Activated naive CD4-positive, alpha-beta T cell treated with anti-CD3 and anti-CD28 coated beads, Interleukin-2, amount 50 U/mL, for 16 hours (primary cell): ENCODE results near the gene CCDC85C.

ENCODE experiments used
- DNase-seq: peaks from one replicate; pipeline ENCODE4 v3.0.0-alpha.2; 2020

CCDC85C gene

DNA sequence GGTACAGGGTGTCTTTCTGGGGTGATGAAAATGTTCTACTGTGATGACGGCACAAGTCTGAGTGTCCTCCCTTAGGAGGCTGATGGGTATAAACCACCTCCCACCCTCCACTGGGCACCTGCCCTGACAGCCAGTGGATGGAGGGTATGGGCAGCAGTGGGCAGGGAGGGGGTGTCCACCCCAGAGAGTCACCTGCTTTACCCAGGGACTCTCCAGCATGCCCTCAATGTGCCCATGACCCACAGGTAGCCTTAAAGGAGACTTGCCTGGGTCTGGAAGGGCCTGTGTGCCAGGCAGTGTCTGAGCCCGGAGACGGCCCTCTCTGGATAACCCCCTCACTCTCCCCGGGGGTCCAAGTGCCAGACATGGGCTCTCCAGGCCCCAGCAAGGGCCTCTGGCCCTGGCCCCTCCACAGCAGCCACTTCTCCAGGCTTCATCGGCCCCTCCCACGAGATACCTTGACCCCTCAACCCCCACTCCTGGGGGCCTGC, 84.0 kb downstream of the CCDC85C start:
- DNase-seq, result peak; percentile 5

DNA sequence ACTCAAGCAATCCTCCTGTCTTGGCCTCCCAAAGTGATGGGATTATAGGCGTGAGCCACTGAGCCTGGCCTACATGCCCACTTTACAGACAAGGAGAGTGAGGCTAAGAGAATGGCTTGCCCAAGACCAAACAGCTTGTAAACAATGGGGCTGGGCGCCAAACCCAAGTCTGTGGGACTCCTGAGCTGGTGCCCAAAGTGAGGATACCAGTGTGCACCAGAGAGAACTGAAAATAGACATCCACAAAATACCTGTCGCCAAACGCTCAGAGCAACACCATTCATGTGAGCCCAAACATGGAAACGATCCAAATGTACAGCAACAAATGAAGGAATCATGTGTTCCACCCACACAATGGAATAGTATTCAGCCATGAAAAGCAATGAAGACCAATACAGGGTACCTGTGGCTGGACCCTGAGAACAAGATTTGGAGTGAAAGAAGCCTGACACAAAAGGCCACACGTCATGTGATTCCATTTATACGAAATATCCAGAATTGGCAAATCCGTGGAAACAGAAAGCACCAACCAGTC, 84.6 kb downstream of the CCDC85C start:
- DNase-seq, result peak; percentile 3

DNA sequence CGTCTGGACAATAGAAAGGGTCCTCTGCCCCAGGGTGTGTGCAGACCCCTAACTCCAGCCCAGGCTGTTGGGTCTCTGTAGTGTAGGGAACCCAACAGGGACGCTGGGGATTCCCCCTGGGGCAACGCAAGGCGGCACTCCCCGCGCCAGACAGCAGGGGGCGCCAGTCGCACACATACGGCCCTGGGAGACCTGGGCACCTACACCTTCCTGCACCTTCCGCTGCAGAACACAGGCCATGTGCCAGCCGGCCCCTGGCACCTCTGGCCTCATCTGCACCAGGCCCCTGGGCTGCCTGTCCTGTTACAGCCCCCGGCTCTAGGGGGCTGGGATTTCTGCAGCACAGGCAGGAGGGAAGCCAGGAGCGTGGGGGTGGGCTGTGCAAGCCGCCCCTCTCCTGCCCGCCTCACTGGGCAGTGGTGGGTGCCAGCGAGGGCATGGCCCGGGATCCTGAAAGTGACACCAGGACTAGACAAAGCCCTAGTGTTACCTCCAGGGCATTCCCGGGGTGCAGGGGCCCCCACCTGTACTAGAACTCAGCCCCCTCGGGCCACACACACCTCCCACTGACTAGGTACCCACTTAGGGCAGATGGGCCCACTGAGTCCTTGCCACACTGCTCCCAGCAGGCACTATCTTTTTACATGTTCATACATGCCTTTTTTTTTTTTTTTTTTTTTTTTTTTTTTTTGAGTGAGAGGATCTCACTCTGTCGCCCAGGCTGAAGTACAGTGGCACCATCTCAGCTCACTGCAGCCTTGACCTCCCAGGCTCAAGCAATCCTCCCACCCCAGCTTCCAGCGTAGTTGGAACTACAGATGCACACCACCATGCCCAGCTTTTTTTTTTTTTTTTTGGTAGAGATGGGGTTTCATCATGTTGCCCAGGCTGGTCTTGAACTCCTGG, 85.3 kb downstream of the CCDC85C start:
- peak; percentile 83 for DNase-seq

DNA sequence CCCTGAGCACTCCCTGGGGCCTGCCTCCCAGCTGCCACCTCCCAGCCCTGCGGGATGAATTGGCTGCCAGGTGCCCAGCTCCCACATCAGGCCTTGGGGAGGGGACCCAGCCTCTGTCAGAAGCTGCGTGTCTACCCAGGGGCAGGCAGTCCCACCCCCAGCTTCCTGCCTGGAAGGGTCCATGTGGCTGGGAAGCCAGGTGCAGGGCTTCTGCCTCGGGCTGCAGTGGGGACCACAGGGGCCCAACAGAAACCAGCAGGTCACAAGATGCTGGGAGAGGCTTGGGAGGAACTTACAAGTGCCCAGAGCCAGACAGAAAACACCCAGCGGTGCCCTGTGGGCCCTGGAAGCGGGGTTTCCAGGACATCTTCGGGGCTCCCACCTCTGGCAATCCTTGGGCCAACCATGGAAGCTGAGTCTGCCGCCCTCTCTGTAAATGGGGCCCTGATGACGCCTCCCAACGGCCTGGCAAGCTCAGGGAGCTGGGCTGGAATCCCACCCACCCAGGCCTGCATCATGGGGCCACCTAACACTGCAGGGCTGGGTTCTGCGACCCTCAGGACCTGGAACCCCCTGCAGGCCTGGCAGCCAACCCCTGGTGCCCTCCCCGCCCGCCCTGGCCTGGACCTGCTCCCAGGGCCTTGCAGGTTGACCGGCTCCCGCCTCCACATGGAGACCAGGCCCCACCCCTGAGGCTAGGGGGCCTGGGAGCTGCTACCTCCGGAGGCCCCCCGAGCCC, 86.2 kb downstream of the CCDC85C start:
- DNase-seq, result peak; percentile 9

DNA sequence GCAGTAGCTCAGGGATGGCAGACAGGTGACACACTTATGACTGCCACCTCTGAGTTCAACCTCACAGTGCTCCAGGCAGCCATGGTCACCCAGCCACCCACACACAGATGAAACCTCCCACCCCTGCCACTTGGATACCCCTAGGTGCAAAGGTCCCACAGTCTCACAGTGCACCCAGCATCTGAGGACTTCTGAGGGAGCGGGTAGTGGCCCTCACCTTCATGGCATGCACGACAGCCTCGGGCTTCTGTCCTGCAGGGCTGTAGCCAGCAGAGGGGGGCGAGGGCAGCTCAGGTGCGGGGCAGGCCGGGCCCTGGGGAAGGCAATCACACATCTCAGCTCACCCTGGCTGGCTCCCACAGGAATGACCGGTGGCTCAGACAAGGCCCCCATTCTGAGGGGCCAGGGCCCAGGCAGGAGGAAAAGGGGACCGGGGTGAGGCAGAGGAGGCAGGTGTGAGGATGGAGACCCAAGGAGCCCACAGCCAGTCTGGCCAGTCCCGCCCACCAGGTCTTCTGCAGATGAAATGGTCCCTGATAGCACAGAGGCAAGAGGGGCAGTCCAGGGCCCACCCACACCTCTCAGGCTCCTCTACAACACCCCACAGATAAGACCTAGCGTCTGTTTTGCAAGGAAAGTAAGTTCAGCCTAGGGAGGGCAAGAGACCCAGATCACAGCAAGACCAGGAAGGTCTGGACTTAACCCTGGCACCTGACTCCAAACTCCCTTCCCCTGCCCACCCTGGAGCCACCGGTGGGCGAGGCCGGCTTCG, 87.0 kb downstream of the CCDC85C start:
- DNase-seq, result peak; percentile 8

DNA sequence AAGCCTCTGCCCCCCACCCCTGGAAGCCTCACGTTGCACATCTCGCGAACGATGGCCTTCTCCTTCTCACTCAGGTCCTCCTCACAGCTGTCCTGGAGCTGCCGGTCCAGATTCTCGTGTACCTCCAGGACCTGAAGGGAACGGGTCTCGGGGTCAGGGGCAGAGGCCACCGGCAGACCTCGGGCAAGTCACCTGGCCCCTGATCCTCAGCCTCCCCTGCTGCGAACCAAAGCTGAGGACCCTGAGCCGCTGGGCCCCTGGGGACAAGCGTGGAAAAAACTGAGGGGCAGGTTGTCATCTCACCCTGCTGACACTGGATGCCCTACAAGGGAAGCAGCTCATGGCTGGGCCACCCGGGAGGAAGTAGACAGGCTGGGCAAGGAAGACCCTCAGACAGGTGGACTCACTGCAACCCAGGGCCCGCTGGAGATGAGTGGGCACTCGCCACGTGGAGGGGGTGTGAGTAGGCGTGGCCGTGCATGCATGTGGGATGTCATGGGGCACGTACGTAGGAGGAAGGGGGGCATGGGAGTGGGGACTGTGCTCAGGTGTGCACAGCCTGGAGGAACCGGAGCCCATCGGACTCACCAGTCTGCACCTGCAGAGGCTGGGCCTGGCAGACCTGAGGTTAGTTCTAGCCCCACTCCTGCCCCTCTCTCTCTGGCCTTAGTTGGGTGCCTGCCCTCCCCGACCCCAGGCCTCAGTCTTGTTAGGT, 87.7 kb downstream of the CCDC85C start:
- peak; percentile 10 for DNase-seq

DNA sequence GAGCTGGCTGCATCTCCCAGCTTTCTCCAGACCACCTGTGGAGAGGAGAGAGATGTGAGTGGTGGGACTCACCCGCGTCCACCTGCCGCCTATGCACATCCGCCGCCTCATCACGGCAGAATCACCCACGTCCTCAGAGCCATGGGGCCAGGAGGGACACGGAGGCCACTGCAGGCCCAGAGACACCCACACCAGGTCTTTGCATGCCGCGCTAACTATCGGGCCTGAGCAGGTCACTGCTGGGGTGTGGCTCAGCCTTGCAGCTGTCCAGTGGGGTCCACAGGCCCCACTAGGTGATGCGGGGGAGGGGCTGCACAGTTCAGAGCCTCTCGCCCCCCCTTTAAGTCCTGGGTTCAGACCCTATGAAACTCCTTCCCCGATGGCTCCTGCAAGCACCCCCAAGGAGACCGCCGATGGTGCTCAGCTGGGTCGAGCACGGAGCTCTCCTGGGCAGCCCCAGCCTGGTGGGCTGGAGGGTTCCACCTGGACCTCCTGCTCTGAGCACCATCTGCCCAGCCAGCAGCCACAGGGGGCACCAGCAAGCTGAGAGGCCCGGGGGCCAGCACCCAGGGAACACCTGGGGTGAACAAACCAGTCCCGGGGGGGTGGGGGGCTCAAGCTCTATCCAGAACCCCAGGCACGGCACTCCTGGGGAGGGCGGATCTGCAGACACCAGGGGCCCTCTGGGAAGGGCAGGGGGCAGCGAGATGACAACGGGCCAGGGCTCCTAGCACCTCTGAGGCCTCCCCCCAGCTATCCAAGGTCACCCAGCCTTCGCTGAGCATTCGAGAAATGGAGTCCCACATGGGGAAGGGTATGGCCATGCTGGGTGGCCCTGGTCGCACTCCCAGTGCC, 88.5 kb downstream of the CCDC85C start:
- DNase-seq, result peak; percentile 7

DNA sequence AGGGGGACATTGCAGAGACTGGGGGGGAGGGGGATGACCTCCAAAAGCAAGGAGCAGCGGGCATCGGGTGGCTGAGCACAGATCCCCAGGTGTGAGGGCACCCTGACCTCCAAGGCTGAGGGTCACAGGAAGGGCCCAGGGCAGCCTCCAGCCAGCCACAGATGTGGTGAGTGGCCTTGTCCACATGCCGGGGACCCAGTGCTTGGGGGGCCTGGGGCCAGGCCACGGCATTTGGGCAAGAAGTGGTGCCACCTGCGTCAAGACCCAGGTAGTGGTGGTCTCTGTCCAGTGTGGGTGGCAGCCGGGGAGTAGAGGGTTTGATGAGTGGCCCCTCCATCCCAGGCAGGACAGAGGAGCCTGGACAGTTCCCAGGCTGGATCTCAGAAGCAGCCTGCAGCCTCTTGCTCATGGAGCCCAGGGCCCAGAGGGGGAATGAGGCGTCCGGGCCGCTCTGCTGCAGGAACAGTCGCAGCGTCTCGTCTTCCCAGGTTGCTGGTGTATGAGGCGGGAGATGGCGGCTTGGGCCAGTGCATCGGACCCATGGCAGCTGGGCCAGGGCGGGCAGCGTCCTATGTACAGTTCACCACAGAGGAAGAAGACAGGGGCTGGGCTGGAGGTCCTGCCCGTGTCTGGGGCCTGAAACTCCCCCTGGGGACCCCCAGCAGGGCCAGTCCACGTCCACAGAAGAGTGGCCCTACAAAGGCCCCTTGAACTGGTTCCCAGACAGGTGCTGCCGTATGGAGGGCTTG, 89.3 kb downstream of the CCDC85C start:
- peak; percentile 10 for DNase-seq

DNA sequence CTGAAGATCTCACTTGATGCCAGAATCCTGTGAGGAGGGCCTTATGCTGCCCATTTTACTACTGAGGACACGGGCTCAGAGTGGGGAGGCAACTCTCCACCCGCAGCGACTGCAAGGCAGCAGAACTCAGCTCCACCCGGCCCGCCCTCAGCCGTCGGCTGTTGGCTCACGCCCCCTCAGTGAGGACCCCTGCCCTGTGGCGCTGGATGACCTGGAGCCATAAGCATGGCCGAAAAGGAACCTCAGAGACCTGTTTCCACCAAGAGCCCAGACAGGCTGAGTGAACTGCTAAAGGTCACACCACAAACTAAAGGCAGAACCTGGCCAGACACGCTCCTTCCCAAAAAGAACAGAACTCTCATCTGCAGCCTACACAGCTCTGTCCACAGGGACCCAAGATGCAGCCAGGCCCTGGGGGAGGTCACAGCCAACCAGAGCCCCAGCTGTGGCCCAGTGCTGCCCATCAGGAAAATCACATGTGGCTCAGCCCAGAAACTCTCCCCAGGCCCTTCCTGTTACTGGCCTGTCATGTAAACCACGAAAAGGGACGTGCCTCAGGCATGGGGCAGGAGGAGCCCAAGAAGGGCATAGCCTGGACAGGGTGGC, 90.0 kb downstream of the CCDC85C start:
- no peak for DNase-seq

DNA sequence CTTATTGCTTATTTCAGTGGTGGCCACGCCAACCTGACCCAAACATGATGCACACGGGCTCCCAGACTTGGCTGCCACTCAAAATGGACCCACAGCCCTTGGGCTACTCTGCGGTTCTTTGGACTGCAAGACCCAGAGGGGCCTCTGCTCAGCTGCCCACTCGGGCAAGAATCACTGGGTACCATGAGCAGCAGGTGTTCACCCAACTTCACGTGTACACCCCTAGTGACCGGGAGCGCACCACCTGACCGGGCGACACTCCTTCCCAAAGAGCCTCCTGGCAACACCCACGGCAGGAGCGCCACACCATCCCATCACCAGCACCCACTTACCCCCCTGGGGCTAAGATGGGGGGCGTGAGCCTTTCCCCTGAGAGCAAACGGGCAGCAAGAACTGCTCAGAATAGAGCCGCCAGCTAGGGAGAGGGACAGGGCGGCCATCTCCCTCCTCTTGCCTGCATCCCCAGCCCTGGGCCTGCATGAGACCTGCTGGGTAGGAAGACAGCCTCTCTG, 90.8 kb downstream of the CCDC85C start:
- no peak for DNase-seq

DNA sequence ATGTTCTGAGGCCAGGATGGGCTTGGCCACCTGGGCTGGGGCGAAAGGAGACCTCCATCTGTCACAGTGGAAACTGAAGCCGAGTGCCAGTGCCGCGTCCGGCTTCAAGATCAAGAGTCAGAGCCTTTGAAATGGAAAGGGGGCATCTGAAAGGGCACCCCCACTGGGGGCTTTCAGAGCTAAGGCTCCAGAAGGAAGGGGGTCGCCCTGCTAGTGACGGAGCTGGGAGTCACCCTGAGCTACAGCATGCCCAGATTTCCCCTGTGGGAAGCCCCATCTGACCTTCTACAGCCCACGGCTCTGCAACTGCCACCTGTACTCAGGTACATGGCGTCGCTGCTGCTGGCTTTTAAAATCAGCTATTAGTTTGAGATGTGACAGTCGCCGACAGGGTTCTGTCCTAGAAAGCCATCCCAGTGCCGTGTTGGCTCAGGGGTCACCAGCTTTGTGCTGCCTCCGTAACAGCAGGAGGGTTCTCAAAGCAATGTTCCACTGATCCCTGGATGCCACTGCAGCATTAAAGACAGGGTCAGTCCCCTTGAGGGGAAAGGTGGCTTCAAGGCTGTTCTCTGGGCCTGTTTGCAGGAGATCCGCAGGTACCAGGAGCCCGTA, 91.3 kb downstream of the CCDC85C start:
- no peak for DNase-seq

DNA sequence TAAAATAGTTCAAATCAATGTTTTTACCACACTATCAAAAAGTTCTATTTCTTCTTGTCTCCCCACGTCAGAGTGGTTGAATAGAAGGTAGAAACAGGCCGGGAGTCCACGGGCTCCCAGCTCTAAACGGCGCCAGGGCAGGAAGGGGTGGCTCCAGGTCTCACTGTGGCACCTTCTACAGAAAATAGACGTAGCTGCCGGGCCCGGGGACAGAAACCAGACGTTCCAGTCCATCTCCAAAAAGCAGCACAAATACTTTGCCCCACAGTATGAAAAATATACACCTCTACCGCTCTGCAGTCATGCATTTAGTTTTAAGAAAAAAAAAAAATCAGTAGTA, 91.9 kb downstream of the CCDC85C start:
- no peak for DNase-seq

DNA sequence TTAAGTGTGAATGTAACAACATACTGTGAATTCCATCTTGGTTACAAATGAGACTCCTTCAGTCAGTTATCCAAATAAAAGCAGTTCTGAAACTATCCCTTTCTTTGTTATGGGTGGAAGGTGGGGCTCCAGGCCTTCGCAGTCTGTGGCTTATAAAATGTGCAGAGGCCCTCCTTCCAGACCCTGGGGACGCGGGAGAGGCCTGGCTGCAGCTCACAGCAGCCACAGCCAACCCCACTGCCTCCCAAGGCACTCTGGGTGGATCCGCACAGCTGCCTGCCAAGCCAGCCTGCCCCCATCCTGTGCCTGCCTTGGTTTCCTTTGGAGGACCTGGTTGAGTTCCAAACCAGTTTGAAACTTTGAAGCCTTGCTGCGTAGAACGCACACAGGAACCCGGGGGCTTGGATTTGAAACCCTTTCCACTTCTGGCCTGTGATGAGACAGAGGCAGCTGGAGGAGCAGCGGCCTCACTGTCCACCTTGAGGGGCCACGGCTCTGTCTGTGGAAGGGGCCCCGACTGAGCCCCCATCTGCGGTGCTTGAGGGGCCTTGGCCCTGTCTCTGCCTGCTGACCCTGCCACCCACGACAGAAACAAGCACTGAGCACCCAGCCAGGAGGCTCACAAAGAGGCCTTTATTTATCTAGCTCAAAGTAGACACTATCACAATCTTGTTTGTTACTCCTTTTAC, 92.4 kb downstream of the CCDC85C start:
- no peak for DNase-seq

DNA sequence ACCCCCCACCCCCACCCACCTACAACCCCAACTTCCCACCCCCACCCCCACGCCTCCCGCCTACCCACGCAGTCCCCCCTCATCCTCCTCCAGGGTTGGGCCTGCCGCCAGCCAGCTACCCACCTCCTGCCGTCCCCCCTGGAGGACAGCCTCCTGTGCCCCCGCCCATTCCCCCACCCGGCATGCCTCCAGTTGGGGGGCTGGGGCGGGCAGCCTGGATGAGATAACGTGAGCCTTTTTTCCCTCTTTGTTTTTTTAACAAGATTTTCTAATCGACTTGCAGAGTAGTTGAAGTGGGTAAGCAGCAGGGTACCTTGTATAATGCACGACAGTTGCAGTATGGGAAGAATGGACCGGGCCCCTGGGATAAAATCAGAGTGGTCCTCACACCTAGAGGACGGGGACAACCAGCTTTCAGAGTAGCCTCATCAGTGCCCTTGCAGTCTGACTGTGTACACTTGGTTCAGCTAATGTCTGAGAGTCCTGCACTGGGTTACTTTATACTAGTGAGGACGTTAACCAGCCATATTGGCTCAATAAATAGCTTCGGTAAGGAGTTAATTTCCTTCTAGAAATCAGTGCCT, 93.4 kb downstream of the CCDC85C start:
- no peak for DNase-seq

DNA sequence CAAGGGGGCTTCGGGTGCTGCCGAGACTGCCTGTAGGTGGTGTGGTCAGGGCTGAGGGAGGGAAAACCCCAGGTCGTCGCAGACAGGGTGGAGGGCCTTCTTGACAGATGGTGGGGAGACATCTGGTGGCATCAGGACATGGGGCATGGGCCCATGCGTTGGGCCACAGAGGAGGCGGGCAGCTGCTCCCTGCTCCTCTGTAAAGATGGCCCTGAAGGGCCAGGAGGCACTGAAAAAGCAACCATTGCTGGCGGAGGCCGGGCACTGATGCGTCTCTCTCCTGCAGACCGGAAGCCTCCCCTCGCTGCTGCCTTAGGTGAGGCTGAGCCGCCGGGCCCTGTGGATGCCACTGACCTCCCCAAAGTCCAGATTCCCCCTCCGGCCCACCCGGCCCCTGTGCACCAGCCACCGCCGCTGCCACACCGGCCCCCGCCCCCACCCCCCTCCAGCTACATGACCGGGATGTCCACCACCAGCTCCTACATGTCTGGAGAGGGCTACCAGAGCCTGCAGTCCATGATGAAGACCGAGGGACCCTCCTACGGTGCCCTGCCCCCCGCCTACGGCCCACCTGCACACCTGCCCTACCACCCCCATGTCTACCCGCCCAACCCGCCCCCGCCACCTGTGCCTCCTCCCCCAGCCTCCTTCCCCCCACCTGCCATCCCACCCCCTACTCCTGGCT, 94.0 kb downstream of the CCDC85C start:
- DNase-seq, result no peak

DNA sequence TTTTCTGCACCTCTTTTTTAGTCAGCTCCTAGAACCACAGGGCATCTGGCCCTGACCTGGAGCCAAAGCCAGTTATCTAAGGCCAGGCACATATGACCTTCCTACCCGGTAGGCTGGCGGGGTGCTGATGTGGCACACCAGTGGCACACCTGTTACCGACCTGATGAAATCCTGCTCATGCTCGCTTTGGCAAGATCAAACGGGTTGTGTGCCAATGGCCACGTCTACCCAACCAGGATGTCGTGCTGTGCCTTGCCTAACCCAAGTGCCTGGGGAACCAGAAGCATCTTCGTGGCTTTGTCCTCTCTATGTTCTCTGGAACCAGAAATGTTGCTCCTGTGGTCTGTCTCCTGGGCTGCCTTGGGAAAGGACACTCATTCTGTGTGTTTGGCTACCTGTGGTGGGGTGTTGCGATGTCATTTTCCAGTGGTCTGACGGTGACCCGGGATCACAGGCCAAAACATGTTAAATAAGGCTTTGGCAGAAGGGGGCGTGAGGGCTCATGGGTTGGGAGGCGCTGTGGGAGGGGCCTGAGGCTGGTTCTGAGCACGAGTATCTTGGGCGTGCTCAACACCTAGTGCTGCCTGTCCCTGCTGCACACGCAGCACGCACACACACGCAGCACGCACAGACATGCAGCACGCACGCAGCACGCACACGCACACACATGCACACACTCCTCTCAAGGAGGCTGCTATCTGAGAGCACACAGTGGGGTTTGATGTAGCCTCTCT, 94.9 kb downstream of the CCDC85C start:
- no peak for DNase-seq
